ENCODE measurements around the gene MYO3B. TPM values are rescaled to one million over a fixed set of nuclear protein-coding genes. Genes with fewer than 3 reads are reported as not detected.

MYO3B gene
- total and polyA plus RNA-seq, 2 donors (not counting 3 experiments of a cell fraction or from before 2014, with no cell fraction given): 0.03 TPM; not detected in 1

GRCh38 chr2:170249761-170250160 is 71.8 kb downstream of the MYO3B start:
- H3K9ac ChIP-seq (replicated peaks; ENCODE audit: extremely low read depth, insufficient read depth, low read length): no peak overlapping the region
- H3K36me3 ChIP-seq (ENCODE audit: control insufficient read depth in 2 of 2, extremely low read depth in 1 of 2, insufficient read depth in 2 of 2, low read length in 2 of 2): no peaks in the 10 kb centered on the region
- BruUV-seq (replicated peaks): no TSS peak
- FAIRE-seq (no peak), DNase-seq (ENCODE audit: low read depth, low spot score) (no peak)
- intact Hi-C loops (cut with micrococcal nuclease) (no loop called here), dilution Hi-C loops (cut with MboI; ENCODE audit: extremely low pct_ligation_motif_present, low sequenced_read_pairs) (no loop called here)
- no peaks in the 10 kb centered on the region for H3K4me1 ChIP-seq (ENCODE audit: control insufficient read depth, extremely low read depth, insufficient read depth, low read length)
- ChIA-PET CTCF (interaction anchor here (0.8 kb wide), 1 partner anchor 112 kb away, joined by 4 read pairs; no protein-coding TSS in a partner anchor), POLR2A (no interaction called here)
- no peaks in the 10 kb centered on the region for H3K9me3 ChIP-seq (replicated peaks; ENCODE audit: control insufficient read depth, insufficient read depth, low read length)
- no peak overlapping the region for H3K4me3 ChIP-seq (replicated peaks in 1 of 3; ENCODE audit: insufficient read depth in 1 of 3, low read depth in 1 of 3, low read length in 3 of 3)
- no peak overlapping the region for H2AFZ ChIP-seq (ENCODE audit: low read depth, low read length)
- H3K27ac ChIP-seq (ENCODE audit: insufficient read depth, low read depth, low read length): no peak overlapping the region
- no peaks in the 10 kb centered on the region for H3K79me2 ChIP-seq (ENCODE audit: control insufficient read depth, insufficient read depth, low read length)
- H3K4me2 ChIP-seq (ENCODE audit: insufficient read depth, low read length): no peak overlapping the region
- peaks cover 6 to 7% of the 10 kb centered on the region in 2 experiments for H3K27me3 ChIP-seq (ENCODE audit: control insufficient read depth in 2 of 2, insufficient read depth in 2 of 2, low read length in 2 of 2)
- H3K9me1 ChIP-seq (replicated peaks; ENCODE audit: control insufficient read depth, extremely low read depth, insufficient read depth, low read length): no peaks in the 10 kb centered on the region
- no peaks in the 10 kb centered on the region for H4K20me1 ChIP-seq (replicated peaks; ENCODE audit: control insufficient read depth, extremely low read depth, insufficient read depth, low read length)
- TF ChIP-seq EZH2 (IDR thresholded peaks at IDR 0.05; ENCODE audit: borderline replicate concordance, low read depth, low read length, severe bottlenecking): no peak
- no peak for TF ChIP-seq JUN (IDR thresholded peaks at IDR 0.05; ENCODE audit: borderline replicate concordance, insufficient read depth, insufficient read length, low read depth)
- TF ChIP-seq MAX (IDR thresholded peaks at IDR 0.05; ENCODE audit: insufficient read depth, insufficient read length): no peak
- no peak for TF ChIP-seq FOS (IDR thresholded peaks at IDR 0.05; ENCODE audit: borderline replicate concordance, insufficient read depth, low read length)
- TF ChIP-seq POLR2A (IDR thresholded peaks at IDR 0.05; ENCODE audit: low read depth, low read length): no peak

GRCh38 chr2:170250584-170250983 is 72.6 kb downstream of the MYO3B start:
- intact Hi-C loops (cut with micrococcal nuclease): no loop called here
- dilution Hi-C loops (cut with MboI; ENCODE audit: extremely low pct_ligation_motif_present, low sequenced_read_pairs): no loop called here
- Histone ChIP-seq H4K20me1 (replicated peaks; ENCODE audit: control insufficient read depth, extremely low read depth, insufficient read depth, low read length) (no peaks in the 10 kb centered on the region), H3K4me1 (ENCODE audit: control insufficient read depth, extremely low read depth, insufficient read depth, low read length) (no peaks in the 10 kb centered on the region), H3K27ac (ENCODE audit: insufficient read depth, low read depth, low read length) (no peak overlapping the region), H3K4me3 (replicated peaks in 1 of 3; ENCODE audit: insufficient read depth in 1 of 3, low read depth in 1 of 3, low read length in 3 of 3) (no peak overlapping the region), H3K9me1 (replicated peaks; ENCODE audit: control insufficient read depth, extremely low read depth, insufficient read depth, low read length) (no peaks in the 10 kb centered on the region), H3K27me3 (ENCODE audit: control insufficient read depth in 2 of 2, insufficient read depth in 2 of 2, low read length in 2 of 2) (peaks cover 6 to 9% of the 10 kb centered on the region in 2 experiments), H3K79me2 (ENCODE audit: control insufficient read depth, insufficient read depth, low read length) (no peaks in the 10 kb centered on the region), H2AFZ (ENCODE audit: low read depth, low read length) (no peak overlapping the region), H3K36me3 (ENCODE audit: control insufficient read depth in 2 of 2, extremely low read depth in 1 of 2, insufficient read depth in 2 of 2, low read length in 2 of 2) (no peaks in the 10 kb centered on the region), H3K4me2 (ENCODE audit: insufficient read depth, low read length) (no peak overlapping the region), H3K9me3 (replicated peaks; ENCODE audit: control insufficient read depth, insufficient read depth, low read length) (no peaks in the 10 kb centered on the region), H3K9ac (replicated peaks; ENCODE audit: extremely low read depth, insufficient read depth, low read length) (no peak overlapping the region)
- CTCF ChIA-PET: interaction anchor here (0.7 kb wide), 1 partner anchor 111 kb away, joined by 3 read pairs; no protein-coding TSS in a partner anchor
- BruUV-seq (replicated peaks): no TSS peak
- FAIRE-seq (no peak), DNase-seq (ENCODE audit: low read depth, low spot score) (no peak)
- POLR2A ChIA-PET: no interaction called here
- TF ChIP-seq EZH2 (IDR thresholded peaks at IDR 0.05; ENCODE audit: borderline replicate concordance, low read depth, low read length, severe bottlenecking): no peak
- no peak for TF ChIP-seq POLR2AphosphoS5 (IDR thresholded peaks at IDR 0.05; ENCODE audit: insufficient read depth, low read depth, low read length)
- TF ChIP-seq GATA2 (IDR thresholded peaks at IDR 0.05; ENCODE audit: insufficient read depth, insufficient read length, low read depth, low read length): no peak
- TF ChIP-seq JUN (IDR thresholded peaks at IDR 0.05; ENCODE audit: borderline replicate concordance, insufficient read depth, insufficient read length, low read depth): no peak
- no peak for TF ChIP-seq POLR2A (IDR thresholded peaks at IDR 0.05; ENCODE audit: low read depth, low read length)
- TF ChIP-seq MAX (IDR thresholded peaks at IDR 0.05; ENCODE audit: insufficient read depth, insufficient read length): no peak
- no peak for TF ChIP-seq MYC (IDR thresholded peaks at IDR 0.05; ENCODE audit: low read depth, low read length)
- no peak for TF ChIP-seq CTCF (IDR thresholded peaks at IDR 0.05; ENCODE audit: extremely low read depth in 1 of 2, insufficient read depth in 1 of 2, low read depth in 1 of 2, low read length in 2 of 2)
- no peak for TF ChIP-seq FOS (IDR thresholded peaks at IDR 0.05; ENCODE audit: borderline replicate concordance, insufficient read depth, low read length)
